Measurements from ENCODE around the gene NFIB.

The NFIB gene

DNA sequence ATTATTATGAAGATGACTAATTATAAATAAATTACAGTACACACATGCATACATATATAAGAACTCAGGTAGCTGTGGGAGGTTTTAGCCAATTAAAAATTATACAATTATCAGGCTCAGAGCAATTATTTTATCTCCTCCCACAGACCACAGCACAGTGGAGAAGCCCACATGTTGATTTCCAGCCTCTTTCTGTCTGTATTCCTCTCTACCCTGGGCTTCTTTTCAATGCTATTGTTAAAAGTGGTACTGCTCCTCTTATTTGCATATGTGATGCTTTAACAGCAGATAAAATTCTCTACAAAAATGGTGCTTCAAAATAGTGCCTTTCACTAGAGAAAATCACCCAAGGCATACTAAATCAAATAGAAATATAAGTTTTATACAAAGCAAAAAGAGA is 218.7 kb downstream of the NFIB start:
- DNase-seq: no peak

DNA sequence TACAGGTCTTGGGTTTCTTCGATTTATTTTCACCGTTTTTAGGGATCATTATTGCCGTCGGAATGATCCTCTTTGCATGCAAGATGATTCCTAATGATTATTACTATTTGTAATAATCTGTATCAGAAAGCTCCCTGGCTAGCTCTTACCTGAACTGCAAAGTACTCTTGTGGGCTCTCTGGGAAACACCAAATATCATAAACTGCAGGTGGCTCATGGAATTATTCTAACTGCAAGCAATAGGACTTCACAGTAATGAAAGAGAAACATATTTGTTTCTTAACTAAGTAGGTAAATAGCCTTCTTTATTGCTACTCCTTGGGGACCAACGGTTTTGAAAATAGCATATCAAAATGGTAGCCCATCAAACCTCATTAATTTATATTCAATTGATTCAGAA is 219.4 kb downstream of the NFIB start:
- DNase-seq: no peak

DNA sequence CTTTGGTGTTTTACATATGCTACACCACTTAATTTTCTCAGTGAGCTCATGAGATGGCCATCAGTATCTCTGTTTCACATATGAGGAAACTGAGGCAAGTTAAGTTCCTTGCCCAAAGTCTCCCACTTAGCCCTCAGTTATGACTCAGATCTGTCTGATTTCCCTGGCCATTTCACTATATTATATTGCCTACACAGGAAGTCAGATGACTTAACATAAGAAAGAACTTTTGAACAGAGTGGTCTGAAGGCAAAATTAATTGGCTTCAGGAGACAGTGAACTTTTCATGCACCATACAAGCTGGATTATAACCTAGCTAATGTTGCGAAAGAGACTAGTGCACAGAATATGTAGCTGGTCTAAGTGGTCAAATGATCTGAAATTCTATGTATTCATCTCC is 221.6 kb downstream of the NFIB start:
- DNase-seq: no peak

DNA sequence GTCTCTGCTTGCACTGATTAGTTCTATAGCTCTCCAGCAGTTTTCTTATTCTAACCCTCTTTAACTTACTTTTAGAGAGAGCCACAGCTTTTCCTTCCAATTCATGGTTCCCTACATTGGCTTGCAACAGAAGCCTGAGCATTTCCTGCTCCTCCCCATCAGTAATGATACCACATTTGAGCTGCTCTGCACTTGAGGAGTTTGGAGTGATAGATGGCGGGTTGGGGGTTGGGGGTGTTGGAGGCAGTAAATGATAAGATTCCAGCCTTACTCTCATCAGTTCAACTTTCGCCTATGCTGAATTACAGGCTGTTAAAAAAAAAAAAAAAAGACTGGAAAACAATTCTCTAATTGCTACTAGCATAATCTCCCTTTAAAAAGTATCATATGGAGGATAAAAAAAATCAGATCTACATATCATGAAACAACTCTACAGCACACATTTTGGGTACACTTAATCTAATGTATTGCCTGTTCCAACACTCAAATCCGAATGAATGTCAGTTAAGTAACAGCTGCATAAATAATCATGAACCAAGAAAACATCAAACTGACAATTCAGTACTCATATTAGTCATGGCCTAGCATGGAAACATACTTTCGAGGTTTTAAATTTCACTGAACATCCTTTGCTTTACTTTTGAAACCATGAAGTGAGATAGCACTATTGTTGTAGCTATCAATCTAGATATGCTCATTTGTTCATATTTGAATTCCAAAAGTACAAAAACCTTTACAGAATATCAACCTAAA is 224.7 kb downstream of the NFIB start:
- DNase-seq: no peak

DNA sequence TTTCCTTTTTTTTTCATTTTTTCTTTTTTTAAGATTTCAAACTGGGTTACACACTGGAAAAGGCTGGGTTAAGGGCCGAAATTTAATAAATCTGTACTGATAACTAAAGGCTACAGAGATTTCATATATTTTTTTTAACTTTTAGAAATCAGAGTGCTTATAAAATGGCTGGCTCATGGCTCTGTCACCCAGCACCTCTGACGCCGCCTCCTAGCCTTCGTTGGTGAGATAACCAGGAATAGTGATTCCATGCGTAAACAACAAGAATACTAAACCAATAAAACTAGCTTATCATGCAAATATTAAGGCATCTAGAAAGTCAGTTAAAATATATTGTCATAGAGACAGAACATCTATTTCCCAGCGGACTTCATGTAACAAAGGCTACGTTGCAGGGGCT is 226.4 kb downstream of the NFIB start:
- DNase-seq: no peak

DNA sequence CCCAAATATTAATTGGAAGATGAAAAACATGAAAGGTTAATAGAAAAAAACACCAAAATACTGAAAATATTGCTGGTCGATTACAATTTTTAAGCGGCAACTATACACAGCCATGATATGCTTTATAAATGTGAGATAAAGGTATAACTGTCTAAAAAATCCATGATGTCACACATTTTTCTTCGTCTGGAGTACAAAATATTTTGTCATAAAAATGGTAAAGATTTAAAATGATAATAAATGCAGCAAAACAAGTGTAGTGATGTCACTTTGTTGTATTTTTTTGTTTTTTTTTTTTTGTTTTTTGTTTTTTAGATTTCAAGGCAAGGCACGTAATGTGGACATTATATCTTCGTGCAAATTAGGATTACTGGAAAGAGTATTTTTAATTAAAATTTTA is 227.4 kb downstream of the NFIB start:
- DNase-seq: no peak

DNA sequence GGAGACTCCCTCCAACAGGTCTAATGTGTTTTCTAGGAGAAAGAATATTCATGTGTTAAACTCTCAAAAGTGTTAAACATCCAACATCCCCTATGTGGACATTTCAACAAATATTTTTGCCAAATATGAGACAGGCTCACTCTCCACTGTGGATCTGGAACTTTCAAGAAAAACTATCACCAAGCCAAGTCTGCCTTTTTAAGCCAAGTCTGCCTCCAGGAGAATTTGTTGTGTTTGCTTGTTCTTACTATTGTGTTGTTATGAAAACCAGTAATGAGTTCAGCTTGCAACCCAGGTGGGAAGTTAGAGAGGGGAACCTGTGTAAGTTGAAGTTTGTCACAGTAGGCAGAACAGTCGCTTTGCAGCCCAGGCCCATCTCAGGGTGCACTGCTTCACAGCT is 228.1 kb downstream of the NFIB start:
- DNase-seq: no peak

DNA sequence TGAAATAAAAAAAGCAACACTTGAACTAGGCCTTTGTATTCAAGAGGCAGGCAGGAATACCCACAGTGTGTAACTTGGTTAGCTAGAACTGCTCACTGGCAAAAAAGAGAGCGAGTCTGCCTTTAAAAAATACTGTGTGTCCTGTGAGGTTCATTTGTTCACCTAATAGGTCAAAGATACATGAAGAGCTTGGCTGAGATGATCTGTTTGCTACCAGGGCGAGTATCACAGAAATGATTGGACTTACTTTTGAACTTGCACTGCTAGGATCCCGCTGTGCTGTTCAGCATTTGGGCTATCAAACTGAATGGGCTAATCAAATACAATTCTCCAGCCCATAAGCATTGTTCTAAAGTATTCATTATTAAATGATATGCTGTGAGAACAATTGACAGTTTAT is 229.1 kb downstream of the NFIB start:
- DNase-seq: no peak

DNA sequence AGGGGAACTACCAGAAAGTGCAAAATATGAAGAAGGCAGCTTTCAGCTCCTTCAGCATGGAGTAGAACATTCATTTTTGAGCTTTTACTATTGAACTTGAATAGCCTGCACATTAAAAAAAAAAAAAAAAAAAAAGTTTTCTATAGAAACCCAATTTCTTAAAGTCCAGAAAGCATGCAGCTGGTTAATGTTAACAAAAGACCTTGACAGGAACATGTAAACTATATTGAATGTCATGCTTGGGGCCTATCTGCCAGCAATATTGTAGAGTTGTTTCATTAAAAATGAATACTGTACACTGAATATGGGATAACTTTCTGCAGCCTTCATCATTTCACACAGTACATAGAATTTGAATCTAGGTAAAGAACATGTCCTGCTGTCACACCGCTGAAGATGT is 230.6 kb downstream of the NFIB start:
- no peak for DNase-seq

DNA sequence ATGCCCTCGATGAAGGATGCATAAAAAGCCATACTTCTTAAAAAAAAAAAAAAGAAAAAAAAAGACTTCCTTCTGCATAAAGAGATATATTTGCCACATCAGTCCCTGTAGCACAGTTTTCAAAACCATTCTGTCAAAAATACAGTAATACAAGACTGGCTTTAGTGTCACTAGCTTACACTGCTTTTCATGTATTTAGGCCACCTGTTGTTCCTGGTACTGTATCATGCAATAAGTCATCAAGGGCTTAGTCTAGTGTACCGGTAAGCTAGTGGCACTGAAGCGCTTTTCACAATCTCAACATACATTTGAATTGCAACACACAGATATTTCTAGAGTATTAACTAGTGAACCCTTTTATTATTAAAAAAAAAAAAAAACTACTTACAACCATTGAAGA is 231.2 kb downstream of the NFIB start:
- no peak for DNase-seq

DNA sequence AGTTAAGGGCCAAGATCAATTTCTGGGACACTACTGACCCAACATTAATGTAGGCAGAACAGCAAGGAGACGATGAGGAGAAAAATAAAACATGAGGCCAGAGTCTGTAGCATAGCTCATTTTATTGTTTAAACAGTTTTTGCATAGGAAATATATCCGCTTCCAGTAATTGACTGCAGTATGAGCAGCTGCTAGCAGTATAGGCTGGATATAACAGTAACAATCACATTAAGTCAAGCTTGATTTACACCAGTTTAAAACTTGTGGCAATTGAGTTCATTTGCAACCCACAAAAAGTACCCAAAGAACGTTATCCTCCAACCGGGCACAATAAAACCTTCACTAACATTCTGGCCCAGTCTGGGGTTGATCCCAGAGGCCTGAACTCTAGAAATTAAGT is 232.2 kb downstream of the NFIB start:
- DNase-seq: no peak

DNA sequence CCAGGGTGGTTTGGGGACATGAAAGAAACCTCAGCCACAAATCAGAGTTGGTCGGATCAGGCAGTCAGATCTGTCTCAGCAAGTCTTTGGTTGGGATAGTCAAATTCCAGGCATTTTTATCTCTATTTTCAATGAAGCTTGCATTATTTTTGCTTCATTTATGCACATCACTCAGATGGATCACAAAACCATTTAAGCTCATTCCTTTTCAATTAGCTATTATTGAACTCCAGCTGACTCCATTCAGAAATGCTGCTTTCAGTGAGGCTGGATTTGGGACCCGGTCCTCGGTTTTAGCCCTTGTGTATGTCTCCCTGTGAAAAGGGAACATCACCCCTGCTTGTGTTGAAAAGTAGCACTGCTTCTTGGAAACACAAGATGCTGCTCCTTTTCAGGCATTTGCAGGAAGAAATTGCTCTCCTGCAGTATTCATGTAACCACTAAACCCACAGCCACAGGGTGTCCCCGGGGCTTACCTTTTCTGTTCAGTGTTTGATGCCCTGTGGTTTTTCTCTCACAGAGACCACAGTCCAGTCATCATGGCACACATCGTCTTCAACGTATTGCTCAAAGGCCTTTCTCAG is 232.9 kb downstream of the NFIB start:
- no peak for DNase-seq

DNA sequence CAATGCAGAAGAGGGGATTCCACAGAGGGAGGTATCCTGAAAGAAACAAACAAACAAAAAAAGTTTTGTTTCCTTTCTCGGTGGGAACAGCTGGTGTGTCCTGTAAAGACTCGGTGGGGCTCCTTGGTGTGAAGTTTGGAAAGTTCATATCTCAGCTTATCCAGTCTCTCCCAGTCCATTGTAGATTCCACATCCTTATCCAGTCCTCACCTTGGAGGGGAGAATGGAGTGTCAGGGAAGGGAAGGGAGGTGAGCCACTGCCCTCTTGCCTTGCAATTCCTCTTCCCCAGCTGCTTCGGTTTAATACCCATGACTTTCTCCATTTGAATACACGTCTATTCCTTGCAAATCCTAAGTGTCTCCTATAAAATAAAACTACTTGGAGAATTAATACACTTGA is 234.5 kb downstream of the NFIB start:
- no peak for DNase-seq

DNA sequence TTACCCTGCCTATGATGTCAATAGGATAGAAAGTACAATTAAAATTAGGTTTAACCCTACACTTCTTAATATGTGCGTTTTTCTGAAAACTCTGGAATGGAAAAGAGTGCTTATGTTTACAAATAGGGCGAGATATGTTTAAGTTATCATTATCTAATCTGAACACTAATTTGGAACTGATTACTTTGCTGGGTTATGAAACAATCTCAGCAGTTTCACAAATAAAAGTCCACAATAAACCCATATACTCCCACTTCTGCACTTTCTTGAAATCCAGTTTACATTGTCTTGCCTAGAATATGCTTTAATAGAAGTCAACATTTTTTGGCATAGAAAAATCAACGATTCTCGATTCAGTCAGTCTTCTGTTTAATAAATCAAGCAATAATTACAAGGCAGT is 236.3 kb downstream of the NFIB start:
- DNase-seq: no peak

DNA sequence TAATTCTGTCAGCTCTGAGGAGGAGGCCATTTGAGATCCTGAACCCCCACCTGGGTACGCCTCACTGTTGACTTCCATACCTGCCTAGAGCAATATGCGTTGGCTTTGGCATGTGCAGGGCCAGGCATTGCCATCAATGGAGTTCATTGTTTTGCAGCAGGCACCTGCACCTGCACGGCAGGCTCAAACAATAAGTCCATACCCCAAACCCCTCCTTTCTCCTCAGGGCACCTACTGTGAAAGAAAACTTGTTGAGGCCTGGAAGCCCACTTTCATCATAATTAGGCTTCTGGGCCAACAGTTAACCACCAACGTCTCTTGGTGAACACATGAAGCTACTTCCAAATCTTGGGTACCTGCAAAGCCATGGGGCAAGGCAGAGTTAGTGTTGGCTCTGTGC is 238.7 kb downstream of the NFIB start:
- no peak for DNase-seq

DNA sequence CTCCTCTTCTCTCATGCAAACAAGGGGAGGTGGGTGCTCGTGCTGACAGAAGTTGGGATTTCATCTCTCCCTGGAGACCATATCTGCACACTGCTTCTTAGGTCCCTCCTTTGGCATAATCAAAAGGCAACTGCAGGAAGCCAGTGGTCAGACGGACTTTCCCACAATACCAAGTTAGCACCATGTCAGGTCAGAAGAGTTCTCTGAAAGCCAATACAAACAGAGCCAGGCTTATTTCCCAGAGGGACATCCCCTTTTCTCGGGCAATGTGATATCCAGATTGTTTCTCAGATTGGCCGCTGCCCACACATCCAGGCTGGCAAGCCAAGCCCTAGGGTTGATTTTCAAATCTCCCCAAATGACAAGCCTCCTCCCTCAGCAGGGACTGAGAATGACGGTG is 241.1 kb downstream of the NFIB start:
- DNase-seq: no peak

DNA sequence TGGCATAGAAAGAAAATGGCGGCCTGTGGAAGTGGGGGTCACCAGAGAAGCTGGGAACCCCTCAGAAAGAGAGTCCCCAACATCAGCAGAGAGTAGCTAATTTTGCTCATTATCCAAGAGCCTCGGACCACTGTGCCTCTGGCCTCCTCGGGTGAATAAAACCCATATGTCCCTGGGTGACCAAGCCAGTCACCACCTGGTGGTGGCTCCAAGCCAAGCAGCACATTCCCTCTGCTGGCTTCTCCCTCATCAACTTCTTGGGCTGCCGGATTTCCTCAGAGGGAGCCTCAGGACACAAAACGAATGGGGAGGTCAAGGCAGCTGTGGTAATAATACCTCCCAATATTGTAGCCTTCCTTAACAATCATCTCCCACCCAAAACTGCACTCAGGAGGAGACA is 242.5 kb downstream of the NFIB start:
- no peak for DNase-seq

DNA sequence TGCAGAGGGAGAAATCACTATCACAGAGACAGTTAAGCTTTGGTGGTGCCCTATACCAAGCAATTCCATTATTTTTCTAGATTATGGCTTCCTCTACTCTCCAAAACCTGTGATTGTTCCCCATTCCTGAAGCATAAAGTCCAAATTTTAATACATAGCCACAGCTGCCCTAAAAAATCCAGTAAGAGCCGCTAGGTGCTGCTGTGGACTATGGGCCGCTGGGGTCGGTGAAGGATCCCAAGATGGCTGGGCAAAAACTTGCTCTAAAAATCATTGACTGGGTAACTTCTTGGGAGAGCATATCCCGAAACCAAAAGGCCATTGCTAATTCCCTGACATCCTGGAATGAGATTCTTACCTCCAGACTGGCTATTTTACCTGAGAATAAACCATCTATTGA is 245.3 kb downstream of the NFIB start:
- no peak for DNase-seq

DNA sequence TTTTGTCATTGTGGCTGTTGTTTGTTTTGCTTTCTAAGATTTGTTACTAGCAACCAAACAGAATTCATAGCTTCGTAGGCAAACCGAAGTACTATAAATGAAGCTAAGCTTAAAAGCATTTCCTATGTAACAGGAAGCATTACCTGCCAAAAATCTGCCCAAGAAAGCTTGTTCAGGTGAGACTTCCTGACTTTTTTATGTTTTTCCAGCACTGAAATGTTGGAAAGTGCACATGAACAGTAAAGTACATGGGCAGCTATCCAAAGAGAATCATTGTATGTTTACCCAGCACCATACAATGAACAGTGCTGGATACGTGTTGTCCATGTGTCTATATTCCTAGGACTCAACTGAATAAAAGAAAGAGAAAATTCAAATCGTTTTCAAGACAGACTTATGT is 247.1 kb downstream of the NFIB start:
- DNase-seq: no peak

DNA sequence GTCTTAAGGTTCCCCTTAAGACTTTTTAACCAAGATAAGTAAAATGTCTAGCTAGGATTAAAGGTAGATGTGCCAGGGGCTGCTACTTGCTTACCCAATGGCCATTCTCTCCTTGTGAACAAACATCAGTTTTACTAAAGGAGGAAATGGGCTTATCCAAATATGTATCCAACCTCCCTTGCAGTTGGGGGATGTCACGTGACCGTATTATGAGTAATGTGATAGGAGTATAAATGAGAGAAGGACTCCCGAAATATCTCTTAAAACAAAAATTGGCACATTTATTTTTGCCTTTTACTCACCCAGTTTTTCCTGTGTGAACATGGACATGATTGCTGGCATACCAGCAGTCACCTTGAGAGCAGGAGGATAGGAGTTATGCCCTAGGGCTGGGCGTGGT is 247.9 kb downstream of the NFIB start:
- DNase-seq: no peak

DNA sequence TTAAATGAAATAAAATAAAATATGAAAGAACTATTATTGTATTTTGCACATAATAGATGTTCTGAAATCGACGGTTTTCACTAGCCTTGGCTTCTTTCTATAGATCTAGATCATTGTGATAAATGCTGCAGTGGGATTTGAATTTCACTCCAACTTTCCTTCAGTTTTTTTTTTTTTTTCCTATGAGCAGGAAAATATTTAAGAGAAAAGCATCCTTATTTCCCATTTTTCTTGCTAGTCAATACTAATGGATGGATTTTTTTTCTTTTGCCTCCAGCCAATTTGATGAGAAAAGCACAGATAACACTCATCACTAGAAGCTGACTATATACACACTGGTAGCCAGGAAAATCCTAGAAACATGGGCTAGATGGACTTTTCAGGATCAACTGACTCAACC is 249.0 kb downstream of the NFIB start:
- no peak for DNase-seq

DNA sequence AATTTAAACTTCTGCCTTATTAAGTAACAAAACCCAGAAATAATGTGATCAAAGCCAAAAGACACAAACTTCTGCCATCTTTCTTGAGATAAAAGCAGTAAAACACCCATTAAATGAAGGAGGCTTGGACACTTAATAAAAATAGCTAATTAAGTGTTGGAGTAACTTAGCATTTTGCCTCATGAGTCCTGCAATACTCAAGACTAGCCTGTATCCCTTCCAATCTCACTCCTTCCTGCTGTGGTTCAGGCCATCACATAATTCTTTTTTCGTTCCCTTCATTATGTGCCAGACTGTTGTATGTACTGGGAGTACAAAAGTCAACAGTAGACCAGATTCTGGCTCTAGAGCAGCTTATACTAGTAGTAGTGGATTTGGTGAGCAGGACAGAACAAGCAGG is 250.2 kb downstream of the NFIB start:
- no peak for DNase-seq

DNA sequence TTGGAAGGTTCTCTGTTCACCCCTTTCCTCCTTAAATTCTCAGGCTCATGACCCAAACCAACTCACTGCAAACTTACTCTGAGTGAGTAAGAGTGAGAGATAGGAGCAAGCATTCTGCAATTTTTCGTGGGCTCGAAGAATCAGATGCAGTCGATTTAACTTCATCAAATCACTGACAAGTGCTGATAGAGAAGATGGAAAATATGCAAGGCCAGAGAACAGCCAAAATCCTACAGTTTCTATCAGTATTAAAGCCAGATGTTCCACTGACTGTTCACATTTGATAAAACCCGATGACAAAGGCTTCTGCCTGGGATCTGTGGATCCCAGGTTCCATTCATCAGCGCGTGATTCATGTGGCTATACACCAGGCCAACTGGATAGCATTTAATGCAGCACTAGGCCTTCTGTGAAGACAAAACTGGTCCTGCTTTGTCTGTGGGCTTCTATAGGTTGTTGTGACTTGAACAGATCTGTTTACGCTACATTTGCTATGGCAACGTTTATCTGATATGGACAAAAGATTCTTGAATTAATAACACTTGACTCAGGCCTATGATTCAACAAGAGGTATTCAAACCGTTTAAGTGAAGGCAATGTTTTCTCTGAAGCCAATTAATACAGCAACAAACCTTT is 251.2 kb downstream of the NFIB start:
- no peak for DNase-seq

DNA sequence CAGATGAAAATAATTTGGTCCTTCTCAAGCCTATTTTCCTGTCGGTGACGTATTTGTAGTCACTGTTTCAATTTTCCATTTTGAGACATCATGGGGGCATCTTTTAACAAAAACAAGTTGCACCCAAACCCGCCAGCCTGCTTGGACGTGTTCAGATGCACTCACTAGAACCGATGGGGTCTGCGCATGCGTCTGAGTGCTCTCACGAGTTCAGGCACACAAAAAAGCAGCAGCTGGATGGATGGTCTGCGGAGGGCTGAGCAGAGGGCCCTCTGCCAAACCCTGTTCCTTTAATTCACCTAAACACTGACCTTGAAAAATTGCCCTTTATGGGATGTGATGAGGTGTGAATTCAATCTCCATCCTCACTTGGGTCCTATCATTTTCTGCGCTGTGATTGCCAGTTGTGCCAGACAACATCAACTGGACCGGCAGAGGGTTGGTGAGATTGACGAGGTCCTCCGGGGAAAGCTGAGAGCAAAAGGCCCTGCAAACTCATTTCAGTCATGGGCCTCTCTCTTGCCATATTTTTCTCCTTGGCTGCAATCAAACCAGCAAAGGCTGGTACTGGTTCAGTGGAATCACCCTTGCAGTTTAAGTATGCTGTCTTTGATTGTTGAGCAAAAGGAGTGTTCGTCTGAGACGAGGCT is 251.9 kb downstream of the NFIB start:
- DNase-seq: no peak

Measured in suppressor macrophage treated with lipopolysaccharide for 1 hour (primary cell).